WTC11 (cell line): ENCODE measurements around the gene BBS12. TPM values are rescaled to one million over a fixed set of nuclear protein-coding genes. Genes with fewer than 3 reads are reported as not detected.

ENCODE experiments used
- ATAC-seq: fragments of 200-7000 bp; cut with Tn5 transposase; 2 replicates; pipeline ENCODE4 v1.10.0; 2021; ENCODE audit warnings: mild to moderate bottlenecking, moderate library complexity
- CTCF ChIA-PET: fragments of 300-600 bp; sonication (Branson Sonifier 250); formaldehyde crosslinking; loops from one replicate; lab custom pipeline; 2021; ENCODE audit warnings: antibody characterized with exemption; lab: Charles Lee
- POLR2A ChIA-PET: fragments of 350-600 bp; sonication (Branson Sonifier 250); formaldehyde crosslinking; loops from one replicate; lab custom pipeline; 2021; ENCODE audit warnings: antibody characterized with exemption; lab: Charles Lee
- DNase-seq: peaks from one replicate; pipeline ENCODE4 v3.0.0; 2021; ENCODE audit warnings: low spot score
- H3K27ac Mint-ChIP-seq: 2 replicates; pipeline ENCODE4 v1.8.0; 2021; ENCODE audit warnings: mixed read lengths
- H3K27me3 Mint-ChIP-seq: 2 replicates; pipeline ENCODE4 v1.8.0; 2021; ENCODE audit warnings: low read depth, mild to moderate bottlenecking, moderate library complexity, mixed read lengths
- H3K36me3 Mint-ChIP-seq: 2 replicates; pipeline ENCODE4 v1.8.0; 2021; ENCODE audit warnings: mixed read lengths
- H3K4me1 Mint-ChIP-seq: 2 replicates; pipeline ENCODE4 v1.8.0; 2022; ENCODE audit warnings: mixed read lengths
- H3K4me3 Mint-ChIP-seq: 2 replicates; pipeline ENCODE4 v1.8.0; 2021; ENCODE audit warnings: mild to moderate bottlenecking, moderate library complexity, mixed read lengths
- H3K9me3 Mint-ChIP-seq: 2 replicates; pipeline ENCODE4 v1.8.0; 2021; ENCODE audit warnings: mixed read lengths
- ATF1 ChIP-seq: sonication (generic); formaldehyde crosslinking; IDR thresholded peaks from 2 replicates; pipeline ENCODE4 v1.8.1; 2023; ENCODE audit warnings: mild to moderate bottlenecking, moderate library complexity, missing genetic modification reagents
- ATF6 ChIP-seq: sonication (generic); formaldehyde crosslinking; IDR thresholded peaks from 2 replicates; pipeline ENCODE4 v1.8.1; 2023; ENCODE audit warnings: mild to moderate bottlenecking, missing genetic modification reagents
- E2F4 ChIP-seq: sonication (generic); formaldehyde crosslinking; IDR thresholded peaks from 2 replicates; pipeline ENCODE4 v1.8.1; 2022; ENCODE audit warnings: low read depth, mild to moderate bottlenecking, moderate library complexity, missing genetic modification reagents, borderline replicate concordance
- ELF4 ChIP-seq: sonication (generic); formaldehyde crosslinking; IDR thresholded peaks from 2 replicates; pipeline ENCODE4 v1.8.1; 2022; ENCODE audit warnings: low read depth, mild to moderate bottlenecking, moderate library complexity, missing genetic modification reagents
- ETV6 ChIP-seq: sonication (generic); formaldehyde crosslinking; IDR thresholded peaks from 2 replicates; pipeline ENCODE4 v1.8.1; 2022; ENCODE audit warnings: mild to moderate bottlenecking, missing genetic modification reagents
- HMGA2 ChIP-seq: fragments of 250-450 bp; sonication (Bioruptor Pico); IDR thresholded peaks from 2 replicates; pipeline ENCODE4 v1.4.0; 2021; ENCODE audit warnings: mild to moderate bottlenecking, moderate library complexity
- IRF2 ChIP-seq: sonication (generic); formaldehyde crosslinking; IDR thresholded peaks from 2 replicates; pipeline ENCODE4 v1.8.0; 2022; ENCODE audit warnings: low read depth, missing genetic modification reagents, borderline replicate concordance
- JUN ChIP-seq: sonication (generic); formaldehyde crosslinking; IDR thresholded peaks from 2 replicates; pipeline ENCODE4 v1.8.0; 2023; ENCODE audit warnings: mild to moderate bottlenecking, missing genetic modification reagents
- KAT7 ChIP-seq: sonication (generic); formaldehyde crosslinking; IDR thresholded peaks from 2 replicates; pipeline ENCODE4 v1.8.1; 2023; ENCODE audit warnings: missing genetic modification reagents, mild to moderate bottlenecking, borderline replicate concordance
- MLX ChIP-seq: sonication (generic); formaldehyde crosslinking; IDR thresholded peaks from 2 replicates; pipeline ENCODE4 v1.8.1; 2023; ENCODE audit warnings: mild to moderate bottlenecking, missing genetic modification reagents, moderate library complexity
- NFATC4 ChIP-seq: fragments of 250-450 bp; sonication (Bioruptor Pico); IDR thresholded peaks from 2 replicates; pipeline ENCODE4 v1.9.0; 2021; ENCODE audit warnings: mild to moderate bottlenecking
- NFE2L1 ChIP-seq: sonication (generic); formaldehyde crosslinking; IDR thresholded peaks from 2 replicates; pipeline ENCODE4 v1.8.1; 2023; ENCODE audit warnings: missing genetic modification reagents
- NR2C2 ChIP-seq: sonication (generic); formaldehyde crosslinking; IDR thresholded peaks from 2 replicates; pipeline ENCODE4 v1.8.0; 2022; ENCODE audit warnings: mild to moderate bottlenecking, missing genetic modification reagents
- OVOL2 ChIP-seq: fragments of 250-450 bp; sonication (Bioruptor Pico); IDR thresholded peaks from 2 replicates; pipeline ENCODE4 v1.9.0; 2021; ENCODE audit warnings: mild to moderate bottlenecking, borderline replicate concordance
- PRRX2 ChIP-seq: fragments of 250-450 bp; sonication (Bioruptor Pico); IDR thresholded peaks from 2 replicates; pipeline ENCODE4 v1.8.0; 2021; ENCODE audit warnings: mild to moderate bottlenecking
- STAT6 ChIP-seq: sonication (generic); formaldehyde crosslinking; conservative IDR thresholded peaks from 2 replicates; pipeline ENCODE4 v1.8.1; 2023; ENCODE audit warnings: mild to moderate bottlenecking, low read depth, missing genetic modification reagents, moderate library complexity
- TEAD1 ChIP-seq: sonication (generic); formaldehyde crosslinking; IDR thresholded peaks from 2 replicates; pipeline ENCODE4 v1.8.0; 2022; ENCODE audit warnings: mild to moderate bottlenecking, missing genetic modification reagents
- USF1 ChIP-seq: sonication (generic); formaldehyde crosslinking; IDR thresholded peaks from 2 replicates; pipeline ENCODE4 v1.8.0; 2022; ENCODE audit warnings: mild to moderate bottlenecking, missing genetic modification reagents
- ZMAT4 ChIP-seq: fragments of 250-450 bp; sonication (Bioruptor Pico); IDR thresholded peaks from 2 replicates; pipeline ENCODE4 v1.9.0; 2021; ENCODE audit warnings: mild to moderate bottlenecking
- ZNF416 ChIP-seq: fragments of 250-450 bp; sonication (Bioruptor Pico); IDR thresholded peaks from 2 replicates; pipeline ENCODE4 v1.9.0; 2021; ENCODE audit warnings: mild to moderate bottlenecking, inconsistent platforms
- total RNA-seq: library from RNA; stranded (reverse); gene quantifications from 3 replicates; pipeline ENCODE4 v1.2.3, GENCODE V29; 2021

Gene BBS12
- total RNA-seq, 1 experiment from 2014 or later: 2.7 TPM

GRCh38 chr4:122772986-122773385 is 40.5 kb downstream of the BBS12 start (continued):
- no peak for TF ChIP-seq ATF6 (CRISPR knock-in tag)
- no peak for TF ChIP-seq IRF2 (CRISPR knock-in tag)
- no peak for TF ChIP-seq NFE2L1 (CRISPR knock-in tag)
- TF ChIP-seq KAT7 (CRISPR knock-in tag): no peak
- TF ChIP-seq JUN (CRISPR knock-in tag): no peak
- no peak for TF ChIP-seq TEAD1 (CRISPR knock-in tag)
- TF ChIP-seq NFATC4: no peak
- TF ChIP-seq ETV6 (CRISPR knock-in tag): no peak

GRCh38 chr4:122775039-122775438 is 42.5 kb downstream of the BBS12 start:
- Mint-ChIP-seq H3K9me3 (peaks cover 3% of the 10 kb centered on the region), H3K27ac (no peak overlapping the region), H3K36me3 (peaks cover 5% of the 10 kb centered on the region), H3K27me3 (no peaks in the 10 kb centered on the region), H3K4me1 (peaks cover 34% of the 10 kb centered on the region), H3K4me3 (no peak overlapping the region)
- TF ChIP-seq NFATC4 (no peak), ZMAT4 (CRISPR knock-in tag) (no peak), PRRX2 (CRISPR knock-in tag) (no peak), ATF6 (CRISPR knock-in tag) (no peak), ATF1 (CRISPR knock-in tag) (no peak), ELF4 (CRISPR knock-in tag) (no peak), TEAD1 (CRISPR knock-in tag) (no peak), HMGA2 (CRISPR knock-in tag) (no peak), MLX (CRISPR knock-in tag) (no peak), ZNF416 (no peak), NR2C2 (CRISPR knock-in tag) (no peak), USF1 (CRISPR knock-in tag) (no peak), OVOL2 (CRISPR knock-in tag) (no peak), STAT6 (CRISPR knock-in tag) (no peak), E2F4 (CRISPR knock-in tag) (no peak)
- ChIA-PET CTCF (no interaction called here), POLR2A (no interaction called here)
- ATAC-seq (no peak), DNase-seq (no peak)
